ENCODE measurements around the gene CATSPERD.
"Not testable (repeated sequence)": the region's sequence is repeated elsewhere in the genome, so short reads cannot be mapped to it uniquely, and the experiment has no call there.

Gene CATSPERD

GRCh38 chr19:5697022-5697889 is 23.2 kb upstream of the CATSPERD start:
- DNase-seq (ENCODE audit: low read depth in 1 of 2, low spot score in 1 of 2) = no peak

GRCh38 chr19:5697890-5698634 is 22.4 kb upstream of the CATSPERD start:
- no peak for DNase-seq (ENCODE audit: low read depth in 1 of 2, low spot score in 1 of 2)

GRCh38 chr19:5698635-5699422 is 21.6 kb upstream of the CATSPERD start:
- DNase-seq (ENCODE audit: low read depth in 1 of 2, low spot score in 1 of 2) = no peak

GRCh38 chr19:5700455-5701092 is 19.9 kb upstream of the CATSPERD start:
- no peak for DNase-seq (ENCODE audit: low read depth in 1 of 2, low spot score in 1 of 2)

- DNase-seq (ENCODE audit: low read depth in 1 of 2, low spot score in 1 of 2) = not testable (repeated sequence)
These were observed 18.4 kb upstream of the CATSPERD start for GRCh38 chr19:5702053-5702410.

GRCh38 chr19:5703819-5704818 is 16.3 kb upstream of the CATSPERD start:
- no peak for DNase-seq (ENCODE audit: low read depth in 1 of 2, low spot score in 1 of 2)

- DNase-seq (ENCODE audit: low read depth in 1 of 2, low spot score in 1 of 2) = no peak
These were observed 14.9 kb upstream of the CATSPERD start for GRCh38 chr19:5705552-5705951.

GRCh38 chr19:5706876-5707573 is 13.4 kb upstream of the CATSPERD start:
- DNase-seq (ENCODE audit: low read depth in 1 of 2, low spot score in 1 of 2) = no peak

- no peak for DNase-seq (ENCODE audit: low read depth in 1 of 2, low spot score in 1 of 2)
These were observed 12.6 kb upstream of the CATSPERD start for GRCh38 chr19:5707576-5708575.

- DNase-seq (ENCODE audit: low read depth in 1 of 2, low spot score in 1 of 2) = no peak
These were observed 9.4 kb upstream of the CATSPERD start for GRCh38 chr19:5711025-5711424.

GRCh38 chr19:5711713-5712161 is 8.7 kb upstream of the CATSPERD start:
- no peak for DNase-seq (ENCODE audit: low read depth in 1 of 2, low spot score in 1 of 2)

- DNase-seq (ENCODE audit: low read depth in 1 of 2, low spot score in 1 of 2) = no peak
These were observed 7.2 kb upstream of the CATSPERD start for GRCh38 chr19:5713228-5713627.

GRCh38 chr19:5714816-5715215 is 5.6 kb upstream of the CATSPERD start:
- no peak for DNase-seq (ENCODE audit: low read depth in 1 of 2, low spot score in 1 of 2)

GRCh38 chr19:5717215-5717935 is 3.1 kb upstream of the CATSPERD start:
- DNase-seq (ENCODE audit: low read depth in 1 of 2, low spot score in 1 of 2) = no peak

- DNase-seq (ENCODE audit: low read depth in 1 of 2, low spot score in 1 of 2) = peak in 1 of 2 donors; percentile 43
These were observed 2.3 kb upstream of the CATSPERD start for GRCh38 chr19:5718037-5718578.

- no peak for DNase-seq (ENCODE audit: low read depth in 1 of 2, low spot score in 1 of 2)
These were observed 1.7 kb upstream of the CATSPERD start for GRCh38 chr19:5718579-5719273.

Data from stimulated activated CD4-positive, alpha-beta T cell treated with anti-CD3 and anti-CD28 coated beads, Interleukin-15, amount 100 ng/mL, for 1 hour (primary cell).